GM12878 (cell line): ENCODE measurements around the gene MYBPC2. TPM values are rescaled to one million over a fixed set of nuclear protein-coding genes. Genes with fewer than 3 reads are reported as not detected.

Source experiments
- ATAC-seq: fragments of 200-7000 bp; cut with Tn5 transposase; 3 replicates; pipeline ENCODE4 v1.9.1; 2020; ENCODE audit warnings: mild to moderate bottlenecking, moderate library complexity
- BruUV-seq: library from RNA; stranded (reverse); fragments of 400-500 nt; replicated peaks from 2 replicates; lab custom pipeline; 2021; lab: Mats Ljungman, UMichigan
- CTCF ChIA-PET: fragments of 300-600 bp; sonication (Branson Sonifier 250); formaldehyde crosslinking; extraction: SDS; loops from one replicate; lab custom pipeline; 2021; ENCODE audit warnings: inconsistent platforms; lab: Yijun Ruan, JAX
- POLR2A ChIA-PET: fragments of 350-600 bp; formaldehyde crosslinking; extraction: SDS; loops from one replicate; lab custom pipeline; 2021; ENCODE audit warnings: inconsistent platforms; lab: Charles Lee
- RAD21 ChIA-PET: fragments of 300-600 bp; sonication (Branson Sonifier 250); formaldehyde crosslinking; loops from one replicate; lab custom pipeline; 2023; ENCODE audit warnings: antibody characterized with exemption; ENCODE audit not compliant: unreplicated experiment; lab: Charles Lee
- SMC1A ChIA-PET: fragments of 300-600 bp; sonication (Branson Sonifier 250); formaldehyde crosslinking; loops from one replicate; lab custom pipeline; 2023; ENCODE audit not compliant: unreplicated experiment, uncharacterized antibody; lab: Charles Lee
- DNase-seq: peaks from one replicate; pipeline ENCODE4 v3.0.0-alpha.2; 2011; ENCODE audit warnings: low read depth, low spot score
- FAIRE-seq: peaks from 3 replicates; lab custom pipeline; 2011; peaks lifted over from hg19 to GRCh38; lab: Jason Lieb, UNC
- H2AFZ ChIP-seq: 2 replicates; pipeline ENCODE4 v1.6.0; 2011; ENCODE audit warnings: low read depth, low read length, control low read depth; ENCODE audit not compliant: control insufficient read depth
- H3K27ac ChIP-seq: 2 replicates; pipeline ENCODE4 v1.5.1; 2011; ENCODE audit warnings: control low read depth; ENCODE audit not compliant: control insufficient read depth, insufficient read depth
- H3K27me3 ChIP-seq, 2 experiments: replicated peaks in 1 of 2; 2 replicates each; pipeline versions ENCODE4 v1.6.0 to v1.6.1; 2011; ENCODE audit warnings: low read length in 1 of 2; ENCODE audit not compliant: control insufficient read depth in 2 of 2, insufficient read depth in 2 of 2
- H3K36me3 ChIP-seq, 2 experiments: 2 replicates each; pipeline ENCODE4 v1.5.1; 2011; ENCODE audit warnings: low read length in 1 of 2; ENCODE audit not compliant: control insufficient read depth in 2 of 2, insufficient read depth in 2 of 2
- H3K4me1 ChIP-seq: 2 replicates; pipeline ENCODE4 v1.6.1; 2011; ENCODE audit warnings: mild to moderate bottlenecking, low read length, moderate library complexity, mixed read lengths; ENCODE audit not compliant: control insufficient read depth, insufficient read depth
- H3K4me2 ChIP-seq: 2 replicates; pipeline ENCODE4 v1.6.0; 2011; ENCODE audit warnings: control low read depth; ENCODE audit not compliant: control insufficient read depth, insufficient read depth
- H3K4me3 ChIP-seq: fragments of 200-600 bp; sonication (generic); 2 replicates; pipeline ENCODE4 v1.5.1; 2016
- H3K79me2 ChIP-seq: 2 replicates; pipeline ENCODE4 v1.6.0; 2011; ENCODE audit warnings: low read length; ENCODE audit not compliant: control insufficient read depth, insufficient read depth
- H3K9ac ChIP-seq: 2 replicates; pipeline ENCODE4 v1.8.0; 2011; ENCODE audit warnings: low read length, control low read depth, mixed read lengths; ENCODE audit not compliant: control insufficient read depth, insufficient read depth
- H3K9me3 ChIP-seq: replicated peaks from 3 replicates; pipeline ENCODE4 v1.5.1; 2011; ENCODE audit warnings: mild to moderate bottlenecking, low read length; ENCODE audit not compliant: control insufficient read depth, insufficient read depth
- H4K20me1 ChIP-seq: 2 replicates; pipeline ENCODE4 v1.6.0; 2011; ENCODE audit not compliant: control insufficient read depth, insufficient read depth
- E2F8 ChIP-seq: fragments of 450-650 bp; IDR thresholded peaks from 2 replicates; pipeline ENCODE4 v1.6.1; 2018; ENCODE audit warnings: mild to moderate bottlenecking, low read depth, moderate library complexity; ENCODE audit not compliant: partially characterized antibody
- GATAD2B ChIP-seq: fragments of 450-650 bp; conservative IDR thresholded peaks from 2 replicates; pipeline ENCODE4 v1.6.1; 2017; ENCODE audit warnings: low read depth, mild to moderate bottlenecking, moderate library complexity
- HDAC2 ChIP-seq: fragments of 200-600 bp; sonication (generic); IDR thresholded peaks from 2 replicates; pipeline ENCODE4 v1.6.1; 2017
- IKZF1 ChIP-seq: fragments of 450-650 bp; conservative IDR thresholded peaks from 2 replicates; pipeline ENCODE4 v1.6.1; 2017; ENCODE audit warnings: antibody characterized with exemption, mild to moderate bottlenecking
- PML ChIP-seq: IDR thresholded peaks from 2 replicates; pipeline ENCODE4 v1.6.1; 2012; ENCODE audit warnings: low read length, inconsistent platforms
- TCF7 ChIP-seq: IDR thresholded peaks from 2 replicates; pipeline ENCODE4 v1.6.1; 2014; ENCODE audit warnings: antibody characterized with exemption, borderline replicate concordance
- ZBTB4 ChIP-seq: fragments of 450-650 bp; formaldehyde crosslinking; IDR thresholded peaks from 2 replicates; pipeline ENCODE4 v1.4.0; 2022; ENCODE audit warnings: mild to moderate bottlenecking, moderate library complexity
- ZNF384 ChIP-seq: IDR thresholded peaks from 2 replicates; pipeline ENCODE4 v1.6.1; 2012; ENCODE audit warnings: low read depth, mild to moderate bottlenecking, low read length, improper control_type of control experiment, borderline replicate concordance
- WGBS: methylation state at CpG from one replicate; pipeline ENCODE4 v1.1.6; 2016; ENCODE audit warnings: low lambda C conversion rate; ENCODE audit not compliant: insufficient replicate concordance, insufficient coverage; ENCODE audit errors: missing lambda C conversion rate; 5-methylcytosine and 5-hydroxymethylcytosine counted together
- in situ Hi-C: fragments of 300-500 bp; cut with MboI; formaldehyde crosslinking; loops from 9 replicates; pipeline ENCODE4 v1.14.3; 2018; ENCODE audit warnings: mixed read lengths
- intact Hi-C: fragments of 100-400 bp; cut with micrococcal nuclease; formaldehyde crosslinking; loops from one replicate; pipeline ENCODE4 v1.14.2; 2022; ENCODE audit not compliant: unreplicated experiment
- polyA plus RNA-seq, 11 experiments: library from polyadenylated mRNA; depleted of rRNA in 4 of 11; unstranded in 6 of 11; stranded (reverse) in 5 of 11; fragments of >200 nt; fragmentation: Nextera tagmentation in 4 of 11; fragmentation: Illumina TruSeq in 1 of 11; extraction: Ambion mirVana in 4 of 11; extraction: Trizol in 1 of 11; gene quantifications; 1 replicate in 1 of 11; 2 replicates in 10 of 11; pipeline versions ENCODE4 v1.2.1 to v1.2.3, GENCODE V29; 2011 to 2016; ENCODE audit warnings: inconsistent platforms in 2 of 11, missing spikeins in 2 of 11, low read depth in 1 of 11
- total RNA-seq, 4 experiments: library from RNA; depleted of rRNA in 3 of 4; stranded (reverse); fragments of >200 nt in 3 of 4; fragmentation: Illumina TruSeq in 1 of 4; extraction: Trizol in 1 of 4; gene quantifications; 2 replicates each; pipeline versions ENCODE4 v1.2.1 to v1.2.3, GENCODE V29; 2013 to 2021
- TF ChIP-seq, protein P1 (sequence below): fragments of 450-650 bp; IDR thresholded peaks from 2 replicates; pipeline ENCODE4 v1.6.1; 2017; ENCODE audit warnings: borderline replicate concordance
- TF ChIP-seq, protein P2 (sequence below): IDR thresholded peaks from 2 replicates; pipeline ENCODE4 v1.6.1; 2011; ENCODE audit warnings: low read depth, mild to moderate bottlenecking, low read length, moderate library complexity, borderline replicate concordance; ENCODE audit errors: extremely low read depth

MYBPC2 gene
- total and polyA plus RNA-seq, 10 of the 15 experiments (the other 5 are each of a cell fraction or from before 2014, with no cell fraction given) = 0.09 to 2.6 (median 0.61) TPM

DNA sequence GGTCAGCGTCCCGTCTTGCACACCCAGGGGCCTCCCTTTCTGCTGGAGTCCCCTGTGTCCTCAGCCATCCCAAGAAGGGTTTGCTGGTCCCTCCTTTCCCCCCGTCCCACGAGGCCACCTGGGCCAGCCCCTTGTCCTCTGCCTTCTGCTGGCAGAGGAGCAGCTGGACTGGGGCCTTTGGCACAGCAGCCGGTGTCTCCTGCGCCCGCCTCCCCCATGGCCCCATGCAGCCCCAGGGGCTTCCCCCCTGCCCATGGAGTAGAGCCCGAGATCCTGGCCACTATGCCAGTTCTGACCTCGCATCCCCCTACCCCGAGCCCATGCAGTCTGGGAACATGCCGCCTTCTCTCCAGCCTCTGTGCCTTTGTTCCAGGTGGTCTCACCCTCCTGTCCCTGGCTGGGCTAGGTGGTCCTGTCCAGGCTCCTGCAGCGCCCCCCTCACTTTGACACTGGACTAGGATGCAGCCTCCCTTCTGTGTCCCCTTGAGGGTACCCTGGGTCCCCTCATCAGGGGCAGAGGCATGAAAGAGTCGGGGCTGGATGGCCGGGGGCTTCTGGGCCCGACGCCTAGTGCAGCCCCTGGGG lies 49.7 kb downstream of the MYBPC2 start:
- Histone ChIP-seq H3K27ac (no peak overlapping the region), H4K20me1 (no peaks in the 10 kb centered on the region), H3K4me2 (no peak overlapping the region), H3K4me3 (no peak overlapping the region), H3K79me2 (peaks cover 15% of the 10 kb centered on the region), H3K9me3 (peaks cover 9% of the 10 kb centered on the region; the same call in 2 of the 3 replicates), H2AFZ (no peak overlapping the region)
- BruUV-seq = no TSS peak
- RAD21 ChIA-PET = no interaction called here
- CTCF ChIA-PET = interaction anchor here (0.9 kb wide), 1 partner anchor 22 kb away, joined by 4 read pairs; no protein-coding TSS in a partner anchor
- POLR2A ChIA-PET = no interaction called here
- 83% methylated on average over 14 of the region's 16 CpGs for WGBS
- no peak for DNase-seq
- SMC1A ChIA-PET = no interaction called here
- TF ChIP-seq, protein P1, sequence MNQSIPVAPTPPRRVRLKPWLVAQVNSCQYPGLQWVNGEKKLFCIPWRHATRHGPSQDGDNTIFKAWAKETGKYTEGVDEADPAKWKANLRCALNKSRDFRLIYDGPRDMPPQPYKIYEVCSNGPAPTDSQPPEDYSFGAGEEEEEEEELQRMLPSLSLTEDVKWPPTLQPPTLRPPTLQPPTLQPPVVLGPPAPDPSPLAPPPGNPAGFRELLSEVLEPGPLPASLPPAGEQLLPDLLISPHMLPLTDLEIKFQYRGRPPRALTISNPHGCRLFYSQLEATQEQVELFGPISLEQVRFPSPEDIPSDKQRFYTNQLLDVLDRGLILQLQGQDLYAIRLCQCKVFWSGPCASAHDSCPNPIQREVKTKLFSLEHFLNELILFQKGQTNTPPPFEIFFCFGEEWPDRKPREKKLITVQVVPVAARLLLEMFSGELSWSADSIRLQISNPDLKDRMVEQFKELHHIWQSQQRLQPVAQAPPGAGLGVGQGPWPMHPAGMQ = no peak
- no peak for TF ChIP-seq GATAD2B
- no peak for TF ChIP-seq E2F8
- no peak for TF ChIP-seq ZBTB4 (CRISPR knock-in tag)
- no peak for TF ChIP-seq ZNF384
- TF ChIP-seq, protein P2, sequence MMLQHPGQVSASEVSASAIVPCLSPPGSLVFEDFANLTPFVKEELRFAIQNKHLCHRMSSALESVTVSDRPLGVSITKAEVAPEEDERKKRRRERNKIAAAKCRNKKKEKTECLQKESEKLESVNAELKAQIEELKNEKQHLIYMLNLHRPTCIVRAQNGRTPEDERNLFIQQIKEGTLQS = no peak
- TF ChIP-seq IKZF1 = no peak
- no peak for TF ChIP-seq PML
- TF ChIP-seq TCF7 = no peak
- no peak for TF ChIP-seq HDAC2
- TF ChIP-seq, all 136 proteins: peak for 0
- Histone ChIP-seq H3K9ac (no peak overlapping the region), H3K27me3 (no peaks in the 10 kb centered on the region), H3K36me3 (peaks cover 12 to 21% of the 10 kb centered on the region in 2 experiments; a peak in 3 of 4 replicates), H3K4me1 (no peaks in the 10 kb centered on the region)
- in situ Hi-C loops (no loop called here), intact Hi-C loops (no loop called here)
- FAIRE-seq (no peak), ATAC-seq (no peak)
